ENCODE measurements around the gene ZNF202.
"Not testable (repeated sequence)": the region's sequence is repeated elsewhere in the genome, so short reads cannot be mapped to it uniquely, and the experiment has no call there.

The ZNF202 gene

DNA sequence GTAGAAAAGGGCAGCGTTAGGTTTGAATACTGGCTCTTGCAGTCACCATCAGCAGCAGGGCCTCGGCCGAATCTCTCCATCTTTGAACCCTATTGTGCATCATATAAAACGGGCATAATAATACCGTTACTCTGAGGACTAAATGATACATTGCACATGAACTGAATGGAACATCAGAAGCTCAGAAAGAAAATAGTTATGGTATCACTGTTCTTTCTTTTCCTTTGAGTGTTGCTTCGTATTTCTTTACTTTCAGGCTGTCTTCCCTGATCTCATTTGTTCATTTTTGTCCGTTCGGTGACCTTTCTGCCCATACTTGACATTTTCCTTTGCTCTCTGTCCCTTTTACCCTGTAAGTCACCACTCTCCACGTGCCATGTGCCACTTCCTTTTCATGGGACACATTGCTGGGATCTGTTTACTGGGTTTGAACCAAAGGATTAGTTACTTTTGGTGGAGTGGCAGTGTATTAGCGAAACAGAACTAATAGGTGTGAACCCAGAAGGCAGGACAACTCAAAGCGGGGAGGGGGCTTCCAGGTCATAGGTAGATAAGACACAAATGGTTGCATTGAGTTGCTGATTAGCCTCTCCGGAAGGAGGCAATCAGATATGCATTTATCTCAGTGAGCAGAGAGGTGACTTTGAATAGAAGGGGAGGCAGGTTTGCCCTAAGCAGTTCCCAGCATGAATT is 717 bp upstream of the ZNF202 start:
- DNase-seq (ENCODE audit: low read depth in 2 of 2), result no peak

DNA sequence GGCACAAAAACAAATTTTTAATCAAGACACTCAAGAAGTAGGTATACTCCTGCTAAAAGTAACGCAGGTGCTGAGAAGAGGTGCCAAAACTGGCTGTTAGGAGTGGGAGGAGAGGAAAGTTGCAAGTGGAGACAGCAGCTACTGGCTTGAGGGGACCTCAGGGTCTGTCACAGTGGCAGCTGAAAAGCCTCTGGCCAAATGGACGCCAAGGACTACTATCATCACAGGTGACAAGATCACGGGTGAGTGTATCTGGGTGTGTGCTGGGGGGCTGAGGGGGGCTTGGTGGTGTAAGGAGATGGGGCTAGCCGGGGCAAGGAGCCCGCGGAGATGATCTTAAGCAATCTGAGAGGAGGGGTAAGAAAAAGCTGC is 687 bp downstream of the ZNF202 start:
- DNase-seq (ENCODE audit: low read depth in 2 of 2), result no peak

DNA sequence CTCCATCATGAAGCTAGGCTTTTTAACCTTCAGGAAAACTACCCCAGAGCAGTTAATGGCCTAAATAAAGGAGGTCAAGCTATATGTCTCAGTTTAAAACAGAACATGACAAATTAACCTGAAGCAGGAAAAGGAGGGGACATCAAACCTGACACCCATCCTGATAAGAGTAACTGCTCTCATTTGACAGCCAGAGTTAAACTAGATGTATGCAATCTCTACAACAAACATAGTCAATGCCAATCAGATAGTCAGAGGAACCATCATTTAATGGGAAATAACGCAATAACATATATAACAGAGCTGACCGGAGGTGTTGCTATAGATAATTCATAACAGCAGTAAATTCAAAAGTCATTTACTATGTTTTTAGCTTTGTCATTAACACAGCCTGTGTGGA is 3.1 kb downstream of the ZNF202 start:
- DNase-seq (ENCODE audit: low read depth in 2 of 2), result no peak

DNA sequence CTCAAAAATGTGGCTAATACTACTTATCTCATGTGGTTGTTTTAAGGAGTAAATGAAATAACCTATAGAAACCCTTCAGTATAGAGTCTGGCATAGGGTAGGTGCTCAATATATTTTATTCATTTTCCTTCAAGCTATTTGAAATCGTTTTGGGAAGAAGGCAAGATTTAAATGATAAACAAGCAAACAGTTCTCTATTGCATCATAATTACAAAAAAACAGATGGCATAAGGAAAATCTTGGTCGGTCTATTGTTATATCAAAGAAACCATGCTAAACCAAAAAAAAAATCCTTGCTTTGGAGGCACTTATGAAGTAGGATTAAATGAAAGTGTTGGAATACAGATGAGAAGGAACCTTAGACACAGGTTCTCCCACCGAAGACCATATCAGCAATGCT is 4.7 kb downstream of the ZNF202 start:
- no peak for DNase-seq (ENCODE audit: low read depth in 2 of 2)

DNA sequence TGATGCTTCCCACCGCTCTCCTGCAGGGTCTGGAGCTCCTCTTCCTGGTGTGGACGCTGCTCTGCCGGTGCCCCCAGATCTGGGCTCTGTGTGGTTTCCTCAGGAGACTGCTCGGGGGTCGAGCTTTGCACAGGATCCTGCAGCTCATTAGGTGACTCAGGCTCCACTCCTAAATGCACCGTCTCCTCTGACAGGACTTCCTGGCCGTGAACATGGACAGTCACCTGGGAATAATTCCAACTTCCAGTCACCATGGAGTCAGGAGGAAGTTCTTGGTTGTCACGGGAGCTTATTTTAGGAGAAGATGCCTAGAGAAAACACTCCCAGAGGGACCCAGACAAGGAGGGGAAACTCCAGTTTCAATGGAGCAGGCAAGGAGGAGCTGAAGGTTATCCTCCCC is 11.9 kb downstream of the ZNF202 start:
- DNase-seq (ENCODE audit: low read depth in 2 of 2), result no peak

DNA sequence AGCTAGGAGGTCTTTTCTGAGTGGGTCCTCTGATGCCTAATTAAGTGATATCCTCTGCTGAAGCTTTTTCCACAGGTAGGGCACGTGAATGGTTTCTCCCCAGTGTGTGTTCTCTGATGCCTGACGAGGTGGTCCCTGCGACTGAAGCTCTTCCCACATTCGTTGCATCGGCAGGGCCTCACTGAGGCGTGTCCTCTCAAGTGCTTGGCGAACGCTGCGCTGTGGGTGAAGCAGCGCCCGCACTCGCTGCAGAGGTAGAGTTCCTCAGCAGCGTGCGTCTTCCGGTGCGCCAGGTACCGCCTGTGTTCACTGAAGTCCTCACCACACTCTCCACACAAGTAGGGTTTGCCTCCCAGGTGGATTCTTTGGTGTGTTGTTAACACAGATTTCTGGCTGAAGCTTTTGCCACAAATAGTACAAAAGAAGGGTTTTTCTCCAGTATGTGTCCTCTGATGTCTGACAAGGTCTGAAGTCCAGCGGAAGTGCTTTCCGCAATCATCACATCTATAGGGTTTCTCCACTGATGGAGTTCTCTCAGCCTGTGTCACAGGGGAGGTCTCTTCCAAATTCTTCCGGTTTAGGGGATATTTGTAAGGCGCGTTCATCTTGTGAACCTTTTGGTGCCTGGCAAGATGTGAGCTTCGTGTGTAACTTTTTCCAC is 15.3 kb downstream of the ZNF202 start:
- DNase-seq (ENCODE audit: low read depth in 2 of 2), result no peak

DNA sequence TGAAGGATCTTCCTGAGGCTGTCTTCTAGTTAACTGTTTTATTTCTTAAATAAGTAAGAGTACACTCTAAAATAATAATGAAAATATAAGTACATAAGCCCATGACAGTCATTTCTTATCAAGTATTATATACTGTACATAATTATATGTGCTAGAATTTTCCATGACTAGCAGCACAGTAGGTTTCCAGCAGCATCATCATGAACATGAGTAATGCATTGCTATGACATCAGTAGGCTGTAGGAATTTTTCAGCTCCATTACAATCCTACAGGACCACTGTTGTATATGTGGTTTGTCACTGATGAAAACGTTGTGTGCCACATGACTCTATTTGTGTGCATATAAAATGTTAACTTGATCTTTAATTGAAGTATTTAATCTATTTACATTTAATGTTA is 22.0 kb downstream of the ZNF202 start:
- DNase-seq (ENCODE audit: low read depth in 2 of 2), result no peak

DNA sequence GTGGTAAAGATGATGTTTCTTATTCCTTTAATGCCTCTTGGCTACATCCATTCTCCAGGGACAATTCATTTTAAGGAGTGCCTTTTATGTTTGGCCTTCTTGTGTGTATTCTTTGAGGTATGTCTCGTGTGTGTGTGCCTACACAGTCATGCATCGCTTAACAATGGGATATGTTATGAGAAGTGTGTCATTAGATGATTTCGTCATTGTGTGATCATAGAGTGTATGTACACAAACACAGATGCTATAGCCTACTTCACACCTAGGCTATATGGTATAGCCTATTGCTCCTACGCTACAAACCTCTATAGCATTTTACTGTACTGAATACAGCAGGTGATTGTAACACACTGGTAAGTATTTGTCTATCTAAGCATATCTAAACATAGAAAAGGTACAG is 23.0 kb downstream of the ZNF202 start:
- DNase-seq (ENCODE audit: low read depth in 2 of 2), result no peak

DNA sequence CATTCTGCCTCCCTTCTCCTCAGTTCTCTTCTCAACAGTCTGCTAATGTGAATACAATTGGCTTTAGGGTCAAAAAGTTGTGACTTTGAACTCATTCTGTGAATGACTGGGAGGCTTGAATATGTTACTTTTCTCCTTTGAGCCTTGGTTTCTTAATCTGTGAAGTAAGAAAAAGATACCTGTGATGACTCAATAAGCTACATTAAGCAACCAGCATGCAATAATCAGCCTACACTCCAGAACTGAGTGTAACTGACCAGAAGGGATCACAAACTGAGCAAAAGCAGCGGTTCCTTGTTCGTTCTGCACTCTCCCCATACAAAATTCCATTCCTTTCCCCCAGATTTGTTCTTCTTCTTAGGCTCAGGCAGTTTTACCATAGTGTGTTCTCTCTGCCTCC is 23.4 kb downstream of the ZNF202 start:
- DNase-seq (ENCODE audit: low read depth in 2 of 2), result no peak

DNA sequence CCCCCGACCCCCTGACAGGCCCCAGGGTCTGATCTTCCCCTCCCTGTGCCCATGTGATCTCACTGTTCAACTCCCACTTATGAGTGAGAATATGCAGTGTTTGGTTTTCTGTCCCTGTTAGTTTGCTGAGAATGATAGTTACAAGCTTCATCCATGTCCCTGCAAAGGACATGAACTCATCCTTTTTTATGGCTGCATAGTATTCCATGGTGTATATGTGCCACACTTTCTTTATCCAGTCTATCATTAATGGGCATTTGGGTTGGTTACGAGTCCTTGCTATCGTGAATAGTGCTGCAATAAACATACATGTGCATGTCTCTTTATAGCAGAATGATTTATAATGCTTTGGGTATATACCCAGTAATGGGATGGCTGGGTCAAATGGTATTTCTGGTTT is 28.8 kb downstream of the ZNF202 start:
- not testable (repeated sequence) for DNase-seq (ENCODE audit: low read depth in 2 of 2)

DNA sequence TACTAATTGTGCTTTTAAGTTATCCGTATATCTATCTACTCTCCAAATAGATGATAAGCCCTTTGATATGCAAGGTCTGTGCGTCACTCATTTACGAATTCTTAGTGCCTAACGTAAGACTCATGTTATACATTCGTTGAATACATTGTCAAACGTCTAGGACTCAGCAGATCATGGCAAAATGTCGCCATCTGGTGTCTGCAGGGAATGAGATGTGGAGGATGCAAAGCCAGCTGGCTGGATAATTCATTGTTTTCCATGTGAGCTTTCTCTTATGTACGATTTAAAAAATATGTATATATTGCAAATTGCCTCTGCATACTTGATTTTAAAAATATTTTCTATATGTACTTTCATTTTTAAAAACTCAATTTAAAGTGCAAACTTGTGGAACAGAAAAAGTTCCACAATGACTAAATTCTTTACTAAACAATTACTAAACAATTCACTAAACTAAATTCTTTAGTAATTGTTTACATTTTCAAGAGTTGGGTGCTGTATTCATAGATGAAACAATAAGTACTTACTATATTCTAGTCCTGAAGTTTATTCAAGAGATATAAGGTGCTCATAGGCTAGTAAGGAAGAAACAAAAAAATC is 33.8 kb downstream of the ZNF202 start:
- DNase-seq (ENCODE audit: low read depth in 2 of 2), result peak; percentile 17 to 29

DNA sequence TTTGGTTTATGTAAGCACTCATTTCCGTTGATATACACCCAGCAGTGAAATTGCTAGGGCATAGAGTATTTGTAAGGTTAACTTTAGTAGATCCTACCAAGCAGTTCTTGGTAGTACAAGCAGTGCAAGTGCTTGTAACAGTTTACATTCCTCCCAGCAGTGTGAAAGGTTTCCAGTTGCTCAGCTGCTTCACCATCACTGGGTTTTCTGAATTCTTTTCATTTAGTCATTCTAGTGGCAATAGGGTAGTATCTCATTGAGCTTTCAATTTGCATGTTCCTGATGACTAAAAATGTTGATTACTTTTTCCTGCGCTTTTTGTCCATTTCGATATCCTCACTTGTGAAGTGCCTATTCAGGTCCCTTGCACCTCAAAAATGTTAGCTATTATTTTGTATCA is 34.3 kb downstream of the ZNF202 start:
- DNase-seq (ENCODE audit: low read depth in 2 of 2), result no peak

DNA sequence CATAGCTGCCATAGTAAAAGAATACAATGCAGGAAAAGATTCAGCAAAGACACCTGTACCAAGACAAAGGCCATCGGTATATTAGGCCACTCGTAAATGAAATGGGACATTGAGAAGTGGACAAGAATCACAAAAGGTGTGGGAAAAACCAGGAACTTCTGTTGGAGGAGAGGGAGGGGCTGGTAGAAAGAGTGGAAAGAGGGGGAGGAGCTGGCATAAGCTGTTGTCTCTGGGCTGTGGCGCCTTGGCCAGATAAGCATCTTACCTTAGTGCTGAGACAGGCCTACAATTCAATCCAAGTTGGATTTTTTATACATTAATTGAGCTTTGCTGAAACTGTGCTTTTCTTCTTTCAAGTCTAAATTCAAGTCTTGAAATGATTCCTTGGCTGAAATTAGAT is 37.1 kb downstream of the ZNF202 start:
- DNase-seq (ENCODE audit: low read depth in 2 of 2), result no peak

DNA sequence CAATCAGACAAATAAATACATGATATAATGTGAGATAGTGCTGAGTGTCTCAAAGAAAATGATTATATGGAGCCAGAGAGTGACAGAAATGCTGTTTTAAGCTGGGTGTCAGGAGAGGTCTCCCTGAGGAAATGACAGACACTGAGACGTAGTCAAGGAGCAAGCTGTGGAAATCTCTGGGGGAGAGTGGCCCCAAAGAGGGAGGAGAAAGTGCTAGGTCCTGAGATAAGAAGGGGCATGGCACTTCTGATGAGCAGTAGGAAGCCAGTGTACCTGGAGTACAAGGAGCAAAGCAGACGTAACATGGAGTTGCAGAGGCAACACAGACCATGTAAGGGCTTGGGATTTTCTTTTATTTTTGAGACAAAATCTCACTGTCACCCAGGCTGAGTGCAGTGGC is 38.8 kb downstream of the ZNF202 start:
- no peak for DNase-seq (ENCODE audit: low read depth in 2 of 2)

DNA sequence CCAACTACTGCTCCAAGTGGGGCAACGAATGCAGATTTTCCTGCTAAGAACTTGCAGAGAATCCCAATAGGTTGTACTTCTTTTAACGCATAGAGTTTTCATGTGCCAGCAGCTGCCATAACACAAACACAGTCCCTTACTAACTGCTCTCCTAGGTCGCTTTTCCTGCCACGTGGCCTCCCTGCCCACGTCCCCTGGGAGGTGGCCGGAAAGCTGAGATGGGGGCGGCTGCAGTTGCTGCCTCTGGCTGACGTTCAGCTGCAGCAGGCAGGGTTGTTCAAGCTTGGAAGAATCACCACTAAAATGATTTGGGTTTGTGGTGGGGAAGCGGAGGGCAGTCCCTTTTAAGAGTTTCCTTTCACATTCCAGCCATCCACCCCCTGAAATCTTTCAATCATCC is 39.3 kb downstream of the ZNF202 start:
- no peak for DNase-seq (ENCODE audit: low read depth in 2 of 2)

DNA sequence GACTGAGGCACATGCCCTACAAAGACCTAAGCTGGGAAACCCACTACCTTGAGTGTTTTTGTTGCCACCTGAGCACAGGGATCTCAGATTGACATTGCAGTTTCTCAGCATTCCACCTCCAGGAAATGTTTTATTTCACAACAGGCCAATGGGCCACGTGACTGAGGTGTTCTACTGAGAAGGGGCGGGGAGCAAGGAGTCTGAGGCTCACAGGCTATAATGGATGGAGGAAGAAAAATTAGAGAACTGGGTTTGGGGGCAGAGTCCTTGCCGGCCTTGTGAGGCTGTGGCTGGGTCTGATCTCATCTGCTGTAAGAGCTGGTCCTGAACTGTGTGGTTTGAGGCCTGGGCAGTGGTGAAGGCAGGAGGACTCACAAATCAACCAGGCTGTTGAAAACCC is 40.7 kb downstream of the ZNF202 start:
- DNase-seq (ENCODE audit: low read depth in 2 of 2), result no peak

DNA sequence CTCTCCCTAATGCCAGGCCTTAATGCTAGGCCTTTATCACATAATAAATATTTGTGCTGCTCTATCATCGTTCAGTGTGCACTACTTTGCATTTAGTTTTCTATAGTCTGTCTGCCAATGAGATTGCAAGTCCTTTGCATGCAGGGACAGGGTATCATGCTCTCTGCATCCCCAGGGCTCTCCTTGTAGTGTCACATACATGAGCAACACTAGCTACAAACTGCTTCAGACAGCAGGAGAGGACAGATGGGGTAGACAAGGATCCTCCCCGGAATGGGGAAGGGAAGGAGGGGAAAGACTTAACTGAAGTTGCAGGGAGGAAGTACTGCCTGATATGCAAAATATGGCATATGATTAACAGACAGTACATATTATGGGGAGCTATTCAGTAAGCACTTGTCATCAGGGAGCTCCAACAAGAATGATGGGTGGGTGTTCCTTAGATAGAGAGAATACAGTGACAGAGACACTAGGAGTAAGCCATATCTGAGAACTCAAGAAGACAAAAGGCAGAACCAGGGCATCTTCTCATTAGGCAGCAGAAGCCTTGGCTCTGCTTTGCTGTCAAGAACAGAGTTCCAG is 42.8 kb downstream of the ZNF202 start:
- DNase-seq (ENCODE audit: low read depth in 2 of 2), result no peak

DNA sequence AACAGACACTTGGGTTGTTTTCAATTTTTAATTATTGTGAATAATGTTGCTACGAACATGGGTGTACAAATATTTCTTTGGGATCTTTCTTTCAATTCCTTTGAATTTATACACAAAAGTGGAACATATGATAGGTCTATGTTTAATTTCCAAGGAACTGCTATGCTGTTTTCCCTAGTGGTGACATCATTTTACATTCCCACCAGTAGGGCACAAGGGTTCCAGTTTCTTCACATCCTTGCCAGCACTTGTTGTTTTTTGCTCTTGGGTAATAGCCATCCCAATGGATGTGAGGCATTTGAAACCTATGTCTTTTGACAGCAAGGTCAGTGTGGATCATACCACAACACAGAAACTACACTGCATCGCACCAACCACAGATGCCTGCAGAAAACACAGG is 45.3 kb downstream of the ZNF202 start:
- no peak for DNase-seq (ENCODE audit: low read depth in 2 of 2)

DNA sequence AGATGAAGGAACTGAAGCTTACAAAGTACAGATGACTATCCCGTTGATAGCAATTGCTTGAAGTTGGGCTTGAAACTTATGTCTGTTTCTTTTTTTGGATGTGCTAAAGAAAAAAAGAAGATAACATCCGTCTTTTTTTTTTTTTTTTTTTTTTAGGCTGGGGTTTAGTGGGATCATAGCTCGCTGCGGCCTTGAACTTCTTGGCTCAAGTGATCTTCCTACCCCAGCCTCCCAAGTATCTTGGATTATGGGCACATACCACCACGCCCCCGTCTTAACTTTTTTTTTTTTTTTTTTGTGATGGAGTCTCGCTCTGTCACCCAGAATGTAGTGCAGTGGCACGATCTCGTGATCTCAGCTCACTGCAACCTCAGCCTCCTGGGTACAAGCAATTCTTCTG is 46.2 kb downstream of the ZNF202 start:
- DNase-seq (ENCODE audit: low read depth in 2 of 2), result no peak

DNA sequence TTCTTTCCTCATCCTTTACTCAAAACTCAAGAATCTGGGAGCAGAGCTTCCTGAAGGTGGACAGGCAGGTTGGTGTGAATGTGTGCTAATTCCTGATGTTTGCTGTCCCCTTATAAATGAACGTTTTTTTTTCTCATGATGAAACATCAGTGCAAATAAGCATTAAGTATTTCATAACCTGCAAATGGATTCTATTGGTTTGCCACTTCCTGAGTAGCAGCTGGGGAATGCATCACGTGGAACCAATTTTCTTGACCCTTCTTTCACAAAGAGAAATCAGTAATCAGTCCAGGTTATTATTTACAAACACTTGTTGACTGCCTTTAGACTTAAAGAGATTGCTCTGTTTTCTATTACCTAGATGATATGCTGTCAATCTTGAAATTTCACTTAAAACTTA is 46.9 kb downstream of the ZNF202 start:
- DNase-seq (ENCODE audit: low read depth in 2 of 2), result no peak

DNA sequence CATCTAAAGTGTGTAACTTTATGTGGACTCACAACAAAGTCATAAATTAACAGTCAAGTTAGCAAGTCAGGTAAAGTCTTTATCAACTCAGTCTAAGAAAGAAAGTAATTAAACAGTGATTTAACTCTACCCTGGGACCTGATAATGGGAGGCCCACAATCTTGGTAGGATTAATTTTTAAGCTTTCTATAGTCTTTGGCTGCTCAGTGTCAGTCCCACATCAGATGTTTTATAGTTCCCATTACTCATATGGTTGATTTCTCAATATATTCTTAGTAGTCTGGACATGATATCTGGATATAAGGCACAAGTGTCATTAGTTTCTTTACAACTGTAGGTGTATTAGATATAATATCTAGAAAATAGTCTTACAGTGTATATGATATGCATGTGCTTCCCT is 48.5 kb downstream of the ZNF202 start:
- no peak for DNase-seq (ENCODE audit: low read depth in 2 of 2)

DNA sequence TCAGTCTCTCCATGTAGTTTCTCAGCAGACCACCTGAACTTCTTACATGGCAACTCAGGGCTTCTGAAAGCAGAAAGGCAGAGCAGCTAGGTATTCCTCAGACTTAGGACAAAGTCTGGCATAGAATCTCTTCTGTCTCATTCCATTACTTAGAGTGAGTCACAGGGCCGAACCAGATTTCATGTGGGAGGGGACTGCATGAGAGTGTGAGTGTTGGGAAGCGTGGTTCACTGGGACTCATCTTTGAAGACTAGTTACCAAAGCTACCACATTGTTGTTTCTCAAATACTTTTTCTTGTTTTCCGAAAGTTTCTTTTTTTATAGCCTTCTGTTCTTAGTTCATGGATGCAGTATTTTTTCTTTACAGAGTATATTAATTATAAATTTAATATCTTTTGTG is 51.0 kb downstream of the ZNF202 start:
- DNase-seq (ENCODE audit: low read depth in 2 of 2), result no peak

DNA sequence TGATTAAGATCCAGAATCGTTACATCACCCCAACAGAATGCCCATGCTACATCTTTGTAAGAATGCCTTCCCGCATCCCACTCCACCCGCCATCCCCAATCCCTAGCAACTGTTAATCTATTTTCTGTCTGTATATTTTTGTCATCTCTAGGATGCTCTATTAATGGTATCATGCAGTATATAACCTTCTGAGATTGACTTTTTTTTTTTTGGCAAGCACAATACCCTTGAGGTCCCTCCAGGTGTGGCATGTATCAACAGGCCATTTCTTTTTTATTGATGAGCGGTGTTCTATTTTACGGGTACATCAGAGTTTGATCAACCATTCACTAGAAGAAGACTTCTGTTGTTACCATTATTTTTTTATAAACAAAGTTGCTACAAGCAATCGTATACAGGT is 56.9 kb downstream of the ZNF202 start:
- DNase-seq (ENCODE audit: low read depth in 2 of 2), result no peak

Measured in fibroblast of skin of left biceps (primary cell).